Astrocyte (in vitro differentiated cells and primary cell): ENCODE measurements around the gene TIMM10. TPM values are rescaled to one million over a fixed set of nuclear protein-coding genes. Genes with fewer than 3 reads are reported as not detected.

Experiments used
- DNase-seq: peaks from one replicate; pipeline ENCODE4 v3.0.0-alpha.2; 2010; ENCODE audit warnings: low read depth
- FAIRE-seq: peaks from 2 replicates; lab custom pipeline; 2011; peaks lifted over from hg19 to GRCh38; lab: Jason Lieb, UNC
- H2AFZ ChIP-seq: 2 replicates; pipeline ENCODE4 v1.6.0; 2012; ENCODE audit warnings: low read depth, low read length, inconsistent platforms
- H3K27ac ChIP-seq: 2 replicates; pipeline ENCODE4 v1.5.1; 2011; ENCODE audit warnings: low read depth, low read length, inconsistent platforms
- H3K27me3 ChIP-seq: 2 replicates; pipeline ENCODE4 v1.6.0; 2011; ENCODE audit warnings: low read length, inconsistent platforms; ENCODE audit not compliant: insufficient read depth
- H3K36me3 ChIP-seq: 2 replicates; pipeline ENCODE4 v1.5.1; 2011; ENCODE audit warnings: low read length, inconsistent platforms; ENCODE audit not compliant: insufficient read depth
- H3K4me1 ChIP-seq: 2 replicates; pipeline ENCODE4 v1.5.1; 2011; ENCODE audit warnings: low read length, inconsistent platforms; ENCODE audit not compliant: insufficient read depth
- H3K4me2 ChIP-seq: 2 replicates; pipeline ENCODE4 v1.6.0; 2012; ENCODE audit warnings: low read length, inconsistent platforms
- H3K4me3 ChIP-seq: 2 replicates; pipeline ENCODE4 v1.5.1; 2011; ENCODE audit warnings: low read depth, mild to moderate bottlenecking, low read length, inconsistent platforms; ENCODE audit not compliant: insufficient read depth
- H3K79me2 ChIP-seq: 2 replicates; pipeline ENCODE4 v1.6.0; 2012; ENCODE audit warnings: mild to moderate bottlenecking, low read length, inconsistent platforms; ENCODE audit not compliant: insufficient read depth
- H3K9ac ChIP-seq: 2 replicates; pipeline ENCODE4 v1.6.0; 2012; ENCODE audit warnings: mild to moderate bottlenecking, low read length, inconsistent platforms
- H3K9me3 ChIP-seq: 2 replicates; pipeline ENCODE4 v1.5.1; 2012; ENCODE audit warnings: low read depth, mild to moderate bottlenecking, low read length, inconsistent platforms; ENCODE audit not compliant: insufficient read depth
- H4K20me1 ChIP-seq: 2 replicates; pipeline ENCODE4 v1.6.0; 2012; ENCODE audit warnings: low read length, inconsistent platforms; ENCODE audit not compliant: insufficient read depth
- H3K27ac Mint-ChIP-seq: one replicate; pipeline ENCODE4 v1.8.0; 2021; ENCODE audit warnings: mild to moderate bottlenecking, mixed read lengths; ENCODE audit not compliant: unreplicated experiment
- H3K27me3 Mint-ChIP-seq: one replicate; pipeline ENCODE4 v1.8.0; 2021; ENCODE audit warnings: low read depth, mixed read lengths; ENCODE audit not compliant: unreplicated experiment
- H3K36me3 Mint-ChIP-seq: one replicate; pipeline ENCODE4 v1.8.0; 2021; ENCODE audit warnings: low read depth, mixed read lengths; ENCODE audit not compliant: unreplicated experiment
- H3K4me1 Mint-ChIP-seq: one replicate; pipeline ENCODE4 v1.8.0; 2021; ENCODE audit warnings: low read depth, mixed read lengths; ENCODE audit not compliant: unreplicated experiment
- H3K4me3 Mint-ChIP-seq: one replicate; pipeline ENCODE4 v1.8.0; 2021; ENCODE audit warnings: mild to moderate bottlenecking, moderate library complexity, mixed read lengths; ENCODE audit not compliant: unreplicated experiment
- H3K9me3 Mint-ChIP-seq: one replicate; pipeline ENCODE4 v1.8.0; 2021; ENCODE audit warnings: mild to moderate bottlenecking, mixed read lengths; ENCODE audit not compliant: unreplicated experiment
- CTCF ChIP-seq: IDR thresholded peaks from 2 replicates; pipeline ENCODE4 v1.5.1; 2011; ENCODE audit warnings: low read depth, mild to moderate bottlenecking, inconsistent platforms, low read length, moderate library complexity; ENCODE audit not compliant: insufficient read depth
- EZH2 ChIP-seq: IDR thresholded peaks from 2 replicates; pipeline ENCODE4 v1.6.1; 2012; ENCODE audit warnings: mild to moderate bottlenecking, low read length, inconsistent platforms; ENCODE audit not compliant: insufficient read depth
- total RNA-seq: library from RNA; stranded (reverse); gene quantifications from 2 replicates; pipeline ENCODE4 v1.2.1, GENCODE V29; 2021

Gene TIMM10
- total RNA-seq, 1 donor from 2014 or later: 56.1 TPM

- Histone ChIP-seq H3K27me3 (peaks cover 55% of the 10 kb centered on the region), H3K27ac (no peak overlapping the region), H3K9ac (no peak overlapping the region), H2AFZ (no peak overlapping the region), H3K4me2 (no peak overlapping the region), H3K4me3 (no peak overlapping the region), H3K4me1 (peaks cover 7% of the 10 kb centered on the region), H3K79me2 (no peaks in the 10 kb centered on the region), H3K36me3 (no peaks in the 10 kb centered on the region), H4K20me1 (no peaks in the 10 kb centered on the region), H3K9me3 (no peaks in the 10 kb centered on the region)
- Mint-ChIP-seq H3K27me3 (peaks cover 72% of the 10 kb centered on the region), H3K4me3 (no peak overlapping the region), H3K27ac (no peak overlapping the region), H3K36me3 (no peaks in the 10 kb centered on the region), H3K9me3 (peaks cover 4% of the 10 kb centered on the region), H3K4me1 (no peaks in the 10 kb centered on the region)
- DNase-seq (no peak), FAIRE-seq (no peak)
- TF ChIP-seq CTCF (no peak), EZH2 (no peak)
These were observed 49.2 kb downstream of the TIMM10 start for GRCh38 chr11:57481315-57481714.

- H3K27me3 ChIP-seq: peaks cover 62% of the 10 kb centered on the region
- H3K4me1 Mint-ChIP-seq: no peaks in the 10 kb centered on the region
- no peaks in the 10 kb centered on the region for H4K20me1 ChIP-seq
- H3K9me3 ChIP-seq: no peaks in the 10 kb centered on the region
- FAIRE-seq: no peak
- no peak overlapping the region for H3K4me2 ChIP-seq
- H3K27ac Mint-ChIP-seq: no peak overlapping the region
- TF ChIP-seq EZH2 (no peak), CTCF (peak; percentile 53)
- H3K9ac ChIP-seq: no peak overlapping the region
- H3K4me3 ChIP-seq: no peak overlapping the region
- no peak for DNase-seq
- peaks cover 4% of the 10 kb centered on the region for H3K9me3 Mint-ChIP-seq
- peaks cover 74% of the 10 kb centered on the region for H3K27me3 Mint-ChIP-seq
- no peaks in the 10 kb centered on the region for H3K36me3 ChIP-seq
- no peak overlapping the region for H3K27ac ChIP-seq
- no peaks in the 10 kb centered on the region for H3K79me2 ChIP-seq
- peaks cover 11% of the 10 kb centered on the region for H3K4me1 ChIP-seq
- H3K36me3 Mint-ChIP-seq: no peaks in the 10 kb centered on the region
- no peak overlapping the region for H2AFZ ChIP-seq
- H3K4me3 Mint-ChIP-seq: no peak overlapping the region
These were observed 50.0 kb downstream of the TIMM10 start for GRCh38 chr11:57480409-57481137.

- no peaks in the 10 kb centered on the region for H3K36me3 ChIP-seq
- Mint-ChIP-seq H3K27ac (no peak overlapping the region), H3K9me3 (peaks cover 4% of the 10 kb centered on the region)
These were observed 50.6 kb downstream of the TIMM10 start for GRCh38 chr11:57479911-57480310.

More at GRCh38 chr11:57479911-57480310, 50.6 kb downstream of the TIMM10 start:
- H2AFZ ChIP-seq: no peak overlapping the region
- no peak for TF ChIP-seq CTCF
- no peak for TF ChIP-seq EZH2
- peaks cover 69% of the 10 kb centered on the region for H3K27me3 ChIP-seq
- H3K36me3 Mint-ChIP-seq: no peaks in the 10 kb centered on the region
- no peak for DNase-seq
- H3K27ac ChIP-seq: no peak overlapping the region
- no peak for FAIRE-seq
- no peak overlapping the region for H3K4me2 ChIP-seq
- no peak overlapping the region for H3K4me3 ChIP-seq
- no peaks in the 10 kb centered on the region for H3K79me2 ChIP-seq
- H3K9ac ChIP-seq: no peak overlapping the region
- H3K4me1 Mint-ChIP-seq: no peaks in the 10 kb centered on the region
- no peaks in the 10 kb centered on the region for H4K20me1 ChIP-seq
- peaks cover 11% of the 10 kb centered on the region for H3K4me1 ChIP-seq
- no peaks in the 10 kb centered on the region for H3K9me3 ChIP-seq
- H3K4me3 Mint-ChIP-seq: no peak overlapping the region
- H3K27me3 Mint-ChIP-seq: peaks cover 78% of the 10 kb centered on the region
